GM23338 (cell line): ENCODE measurements around the gene GNB2. TPM values are rescaled to one million over a fixed set of nuclear protein-coding genes. Genes with fewer than 3 reads are reported as not detected.
A peak's percentile ranks its signal among the peaks of the same experiment; 100 is the strongest.

Source experiments
- ATAC-seq: fragments of 200-7000 bp; cut with Tn5 transposase; 3 replicates; pipeline ENCODE4 v1.9.1; 2020
- DNase-seq: peaks from one replicate; pipeline ENCODE4 v3.0.0-alpha.2; 2015; ENCODE audit warnings: low spot score
- H2AFZ ChIP-seq: fragments of 200-600 bp; sonication (generic); 2 replicates; pipeline ENCODE4 v1.8.0; 2016; ENCODE audit warnings: antibody characterized with exemption, mild to moderate bottlenecking, moderate library complexity
- H3F3A ChIP-seq: fragments of 200-600 bp; sonication (generic); replicated peaks from 2 replicates; pipeline ENCODE4 v1.8.0; 2017; ENCODE audit warnings: antibody characterized with exemption, mixed run types, low read depth
- H3K27ac ChIP-seq: fragments of 200-600 bp; sonication (generic); 2 replicates; pipeline ENCODE4 v1.6.1; 2016; ENCODE audit warnings: low read depth
- H3K27me3 ChIP-seq: fragments of 200-600 bp; sonication (generic); 2 replicates; pipeline ENCODE4 v1.8.0; 2016; ENCODE audit warnings: mild to moderate bottlenecking, mixed run types, moderate library complexity; ENCODE audit not compliant: insufficient read depth
- H3K36me3 ChIP-seq: fragments of 200-600 bp; sonication (generic); 2 replicates; pipeline ENCODE4 v1.8.0; 2016; ENCODE audit warnings: mild to moderate bottlenecking; ENCODE audit not compliant: insufficient read depth
- H3K4me1 ChIP-seq: fragments of 200-600 bp; sonication (generic); 2 replicates; pipeline ENCODE4 v1.8.0; 2016; ENCODE audit warnings: mild to moderate bottlenecking, moderate library complexity; ENCODE audit not compliant: insufficient read depth
- H3K4me2 ChIP-seq: fragments of 200-600 bp; sonication (generic); 2 replicates; pipeline ENCODE4 v1.7.1; 2017; ENCODE audit warnings: mixed run types
- H3K4me3 ChIP-seq: fragments of 200-600 bp; sonication (generic); 2 replicates; pipeline ENCODE4 v1.6.1; 2016; ENCODE audit warnings: mixed run types
- H3K79me2 ChIP-seq: fragments of 200-600 bp; sonication (generic); replicated peaks from 2 replicates; pipeline ENCODE4 v1.8.0; 2017; ENCODE audit warnings: mild to moderate bottlenecking; ENCODE audit not compliant: insufficient read depth
- H3K9me2 ChIP-seq: fragments of 200-600 bp; sonication (generic); 2 replicates; pipeline ENCODE4 v1.8.0; 2017; ENCODE audit not compliant: insufficient read depth
- H4K20me1 ChIP-seq: fragments of 200-600 bp; sonication (generic); replicated peaks from 2 replicates; pipeline ENCODE4 v1.8.0; 2017; ENCODE audit warnings: mild to moderate bottlenecking; ENCODE audit not compliant: insufficient read depth
- H3K27ac Mint-ChIP-seq: 2 replicates; pipeline ENCODE4 v1.8.0; 2020; ENCODE audit warnings: inconsistent platforms, mild to moderate bottlenecking, moderate library complexity, mixed read lengths
- H3K27me3 Mint-ChIP-seq: 3 replicates; pipeline ENCODE4 v1.8.0; 2022; ENCODE audit warnings: low read depth, mild to moderate bottlenecking, moderate library complexity, mixed read lengths, inconsistent platforms; ENCODE audit not compliant: insufficient read depth, poor library complexity
- H3K36me3 Mint-ChIP-seq: 3 replicates; pipeline ENCODE4 v1.8.0; 2021; ENCODE audit warnings: low read depth, mild to moderate bottlenecking, inconsistent platforms, moderate library complexity, mixed read lengths
- H3K4me1 Mint-ChIP-seq: 3 replicates; pipeline ENCODE4 v1.8.0; 2020; ENCODE audit warnings: mild to moderate bottlenecking, inconsistent platforms, mixed read lengths
- H3K4me3 Mint-ChIP-seq: 3 replicates; pipeline ENCODE4 v1.8.0; 2021; ENCODE audit warnings: moderate library complexity, mild to moderate bottlenecking, inconsistent platforms, mixed read lengths
- H3K9me3 Mint-ChIP-seq: 3 replicates; pipeline ENCODE4 v1.8.0; 2020; ENCODE audit warnings: moderate library complexity, mild to moderate bottlenecking, inconsistent platforms, mixed read lengths
- CREB1 ChIP-seq: fragments of 250-450 bp; sonication (Bioruptor Pico); IDR thresholded peaks from 2 replicates; pipeline ENCODE4 v1.5.0; 2020; ENCODE audit warnings: low read depth, mild to moderate bottlenecking, moderate library complexity
- EZH2phosphoT487 ChIP-seq: fragments of 200-600 bp; sonication (generic); IDR thresholded peaks from one replicate; pipeline ENCODE4 v1.8.1; 2018; ENCODE audit warnings: antibody characterized with exemption; ENCODE audit not compliant: unreplicated experiment
- NANOG ChIP-seq: IDR thresholded peaks from 2 replicates; pipeline ENCODE4 v1.6.1; 2016; ENCODE audit warnings: antibody characterized with exemption, borderline replicate concordance
- POLR2AphosphoS5 ChIP-seq: IDR thresholded peaks from 2 replicates; pipeline ENCODE4 v1.6.1; 2016; ENCODE audit warnings: antibody characterized with exemption, low read depth
- ZNF114 ChIP-seq: fragments of 250-450 bp; sonication (Bioruptor Pico); IDR thresholded peaks from 2 replicates; pipeline ENCODE4 v1.5.0; 2020; ENCODE audit warnings: mild to moderate bottlenecking, moderate library complexity
- polyA plus RNA-seq: library from polyadenylated mRNA; unstranded; fragments of >200 nt; fragmentation: Nextera tagmentation; extraction: Ambion mirVana; gene quantifications from 2 replicates; pipeline ENCODE4 v1.2.1, GENCODE V29; 2016
- total RNA-seq: library from RNA; depleted of rRNA; stranded (reverse); fragments of >200 nt; shearing (Covaris generic); gene quantifications from 2 replicates; pipeline ENCODE4 v1.2.3, GENCODE V29; 2014
- TF ChIP-seq, protein P1 (sequence below), 2 experiments: fragments of 200-600 bp in 1 of 2; sonication (generic) in 1 of 2; conservative IDR thresholded peaks; 2 replicates each; pipeline versions ENCODE4 v1.5.1 to v1.6.1; 2016 to 2017; ENCODE audit warnings: antibody characterized with exemption in 2 of 2, low read depth in 2 of 2, mild to moderate bottlenecking in 2 of 2, moderate library complexity in 1 of 2

GNB2 gene
- total and polyA plus RNA-seq, 2 experiments from 2014 or later = 112 to 153 TPM

DNA sequence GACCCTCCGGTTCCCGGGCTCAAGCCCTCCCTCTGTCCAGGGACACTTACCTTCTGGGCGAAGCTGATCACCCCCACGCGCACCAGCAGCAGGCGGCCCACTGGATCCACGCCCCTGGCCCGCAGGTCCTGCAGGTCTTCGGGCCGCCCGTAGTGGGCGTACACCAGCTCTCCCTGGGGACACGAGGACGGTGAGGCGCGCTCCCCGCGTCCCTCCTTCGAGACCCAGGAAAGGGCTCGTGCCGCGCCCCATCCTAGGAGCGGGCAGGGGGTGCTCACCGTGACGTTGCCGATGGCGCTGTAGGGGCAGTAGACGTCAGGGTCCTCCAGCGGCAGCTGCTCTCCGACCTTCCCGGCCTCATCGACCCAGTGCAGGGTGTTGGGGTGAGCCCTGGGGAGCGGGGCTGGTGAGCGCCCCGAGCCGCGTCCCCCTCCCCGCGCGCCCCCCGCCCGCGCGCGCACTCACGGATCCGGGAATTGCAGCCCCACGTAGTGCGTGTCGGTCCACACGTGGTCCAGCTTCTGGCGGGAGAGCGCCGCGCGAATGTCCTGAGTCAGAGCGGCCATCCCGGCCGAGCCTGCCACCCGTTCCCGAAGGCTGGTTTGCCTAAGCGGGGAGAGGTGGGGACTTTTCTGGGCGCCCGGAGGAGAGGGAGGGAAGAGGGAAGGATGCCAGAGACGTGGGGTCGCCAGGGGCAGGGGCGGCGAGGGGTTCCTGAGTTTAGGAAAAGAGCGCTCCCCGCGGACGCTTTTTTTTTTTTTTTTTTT, 40.4 kb upstream of the GNB2 start:
- Mint-ChIP-seq H3K4me3 (peak overlapping the region; percentile 72), H3K27ac (no peak overlapping the region), H3K36me3 (no peaks in the 10 kb centered on the region; the same call in 2 of the 3 replicates), H3K27me3 (peaks cover 28% of the 10 kb centered on the region), H3K9me3 (no peaks in the 10 kb centered on the region; the same call in 2 of the 3 replicates), H3K4me1 (peaks cover 3% of the 10 kb centered on the region; the same call in 1 of the 3 replicates)
- Histone ChIP-seq H3K4me3 (peak overlapping the region; percentile 82), H3F3A (peaks cover 9% of the 10 kb centered on the region; the same call in 1 of the 2 replicates), H3K4me1 (no peaks in the 10 kb centered on the region; the same call in 1 of the 2 replicates), H3K27ac (no peak overlapping the region), H3K9me2 (no peaks in the 10 kb centered on the region), H3K4me2 (peak overlapping the region; percentile 85), H3K27me3 (peaks cover 17% of the 10 kb centered on the region), H2AFZ (peak overlapping the region; percentile 97), H3K79me2 (no peaks in the 10 kb centered on the region), H3K36me3 (no peaks in the 10 kb centered on the region), H4K20me1 (no peaks in the 10 kb centered on the region)
- TF ChIP-seq CREB1 (CRISPR knock-in tag) (peak; percentile 61), EZH2phosphoT487 (no peak), POLR2AphosphoS5 (peak; percentile 66), ZNF114 (CRISPR knock-in tag) (no peak)
- TF ChIP-seq, protein P1, sequence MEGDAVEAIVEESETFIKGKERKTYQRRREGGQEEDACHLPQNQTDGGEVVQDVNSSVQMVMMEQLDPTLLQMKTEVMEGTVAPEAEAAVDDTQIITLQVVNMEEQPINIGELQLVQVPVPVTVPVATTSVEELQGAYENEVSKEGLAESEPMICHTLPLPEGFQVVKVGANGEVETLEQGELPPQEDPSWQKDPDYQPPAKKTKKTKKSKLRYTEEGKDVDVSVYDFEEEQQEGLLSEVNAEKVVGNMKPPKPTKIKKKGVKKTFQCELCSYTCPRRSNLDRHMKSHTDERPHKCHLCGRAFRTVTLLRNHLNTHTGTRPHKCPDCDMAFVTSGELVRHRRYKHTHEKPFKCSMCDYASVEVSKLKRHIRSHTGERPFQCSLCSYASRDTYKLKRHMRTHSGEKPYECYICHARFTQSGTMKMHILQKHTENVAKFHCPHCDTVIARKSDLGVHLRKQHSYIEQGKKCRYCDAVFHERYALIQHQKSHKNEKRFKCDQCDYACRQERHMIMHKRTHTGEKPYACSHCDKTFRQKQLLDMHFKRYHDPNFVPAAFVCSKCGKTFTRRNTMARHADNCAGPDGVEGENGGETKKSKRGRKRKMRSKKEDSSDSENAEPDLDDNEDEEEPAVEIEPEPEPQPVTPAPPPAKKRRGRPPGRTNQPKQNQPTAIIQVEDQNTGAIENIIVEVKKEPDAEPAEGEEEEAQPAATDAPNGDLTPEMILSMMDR (conservative IDR thresholded peaks at IDR 0.05; ENCODE audit: low read depth in 2 of 2) = peak; percentile 45 to 61
- ATAC-seq (peak; percentile 63), DNase-seq (peak; percentile 65)

DNA sequence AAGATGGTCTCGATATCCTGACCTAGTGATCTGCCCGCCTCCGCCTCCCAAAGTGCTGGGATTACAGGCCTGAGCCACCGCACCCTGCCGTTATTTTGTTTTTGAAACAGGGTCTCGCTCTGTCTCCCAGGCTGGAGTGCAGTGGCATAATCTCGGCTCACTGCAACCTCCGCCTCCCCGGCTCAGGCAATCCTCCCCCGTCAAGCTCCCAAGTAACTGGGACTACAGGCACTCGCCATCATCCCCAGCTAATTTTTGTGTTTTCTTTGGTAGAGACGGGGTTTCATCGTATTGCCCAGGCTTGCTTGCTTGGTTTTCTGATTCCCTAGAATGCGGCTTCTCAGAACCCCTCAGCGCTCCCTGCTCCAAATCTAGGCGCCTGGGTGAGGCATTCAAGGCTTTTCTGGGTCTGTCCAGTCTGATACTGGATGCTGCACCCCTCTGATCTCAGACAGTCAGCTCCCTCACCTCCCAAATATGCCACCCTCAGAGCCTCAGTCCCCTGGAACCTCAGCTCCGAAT, 33.5 kb upstream of the GNB2 start:
- Mint-ChIP-seq H3K27me3 (peaks cover 2% of the 10 kb centered on the region), H3K36me3 (no peaks in the 10 kb centered on the region), H3K4me3 (no peak overlapping the region), H3K9me3 (no peaks in the 10 kb centered on the region), H3K4me1 (peaks cover 23% of the 10 kb centered on the region), H3K27ac (no peak overlapping the region)
- H2AFZ ChIP-seq = no peak overlapping the region
- no peaks in the 10 kb centered on the region for H4K20me1 ChIP-seq
- H3F3A ChIP-seq = 0 out of 2 replicates have a peak, but pooled peaks cover 4% of the 10 kb centered on the region
- peaks cover 4% of the 10 kb centered on the region; the same call in 1 of the 2 replicates for H3K4me1 ChIP-seq
- no peaks in the 10 kb centered on the region for H3K79me2 ChIP-seq
- no peaks in the 10 kb centered on the region for H3K27me3 ChIP-seq
- no peak overlapping the region for H3K4me3 ChIP-seq
- DNase-seq = no peak
- H3K36me3 ChIP-seq = no peaks in the 10 kb centered on the region
- TF ChIP-seq NANOG = no peak
- H3K9me2 ChIP-seq = no peaks in the 10 kb centered on the region
- peak overlapping the region; percentile 60 for H3K4me2 ChIP-seq
- H3K27ac ChIP-seq = no peak overlapping the region
- peak; percentile 7; the same call in 1 of the 3 replicates for ATAC-seq
